ENCODE results near the gene RNF43. TPM values are rescaled to one million over a fixed set of nuclear protein-coding genes. Genes with fewer than 3 reads are reported as not detected.

Gene RNF43
- total RNA-seq, 1 experiment from 2014 or later: 0.04 TPM

DNA sequence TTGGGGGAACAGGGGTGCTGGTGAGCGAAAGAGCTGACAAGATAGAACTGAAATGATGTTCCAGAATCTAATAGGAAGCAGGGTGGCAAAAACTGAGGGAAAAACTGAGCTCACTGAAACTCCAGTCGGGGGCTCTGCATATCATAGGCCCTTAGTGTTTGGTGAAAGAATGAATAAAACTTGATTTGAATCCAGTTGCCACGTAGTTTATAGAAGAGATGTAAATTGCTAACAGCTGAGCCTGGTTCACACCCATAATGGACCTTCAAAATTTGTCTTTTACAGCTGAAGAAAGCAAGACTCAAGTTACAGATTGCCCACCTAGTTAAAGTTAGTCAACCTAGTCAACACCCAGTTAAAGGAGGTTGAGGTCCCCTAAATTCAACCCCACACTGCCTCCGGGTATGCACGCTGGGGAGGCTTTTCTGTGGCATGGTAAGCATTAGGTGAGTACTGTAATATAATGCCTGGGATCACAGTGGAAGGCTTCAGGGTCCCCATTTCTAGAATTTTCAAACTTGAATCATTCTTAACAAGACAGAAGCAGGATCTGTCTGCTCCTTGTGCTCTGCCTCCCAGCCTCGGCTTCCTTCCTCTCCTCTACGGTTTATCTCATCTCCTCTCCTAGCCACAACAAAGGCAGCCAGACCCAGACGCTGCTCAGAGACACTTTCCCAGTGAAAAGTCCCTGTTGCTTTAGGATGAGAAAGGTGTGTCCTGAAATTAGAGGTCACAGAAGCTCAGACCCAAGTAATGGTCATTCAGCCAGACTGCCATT is 38.4 kb downstream of the RNF43 start:
- no TSS peak for BruUV-seq (replicated peaks)
- ChIA-PET CTCF (no interaction called here), POLR2A (ENCODE audit: low non-redundant PET) (no interaction called here)
- intact Hi-C loops (cut with micrococcal nuclease; ENCODE audit: unreplicated experiment): no loop called here
- no peak overlapping the region for H3K27ac ChIP-seq (ENCODE audit: low read depth, low read length, poor library complexity, severe bottlenecking)
- no peak overlapping the region for H3K4me3 ChIP-seq (ENCODE audit: low read depth, low read length, poor library complexity, severe bottlenecking)
- no peaks in the 10 kb centered on the region for H3K36me3 ChIP-seq (ENCODE audit: insufficient read depth, low read length, poor library complexity, severe bottlenecking)
- no peak for DNase-seq (ENCODE audit: low spot score)
- H3K4me1 ChIP-seq (ENCODE audit: insufficient read depth, low read length, poor library complexity, severe bottlenecking): no peaks in the 10 kb centered on the region
- TF ChIP-seq, protein P1, sequence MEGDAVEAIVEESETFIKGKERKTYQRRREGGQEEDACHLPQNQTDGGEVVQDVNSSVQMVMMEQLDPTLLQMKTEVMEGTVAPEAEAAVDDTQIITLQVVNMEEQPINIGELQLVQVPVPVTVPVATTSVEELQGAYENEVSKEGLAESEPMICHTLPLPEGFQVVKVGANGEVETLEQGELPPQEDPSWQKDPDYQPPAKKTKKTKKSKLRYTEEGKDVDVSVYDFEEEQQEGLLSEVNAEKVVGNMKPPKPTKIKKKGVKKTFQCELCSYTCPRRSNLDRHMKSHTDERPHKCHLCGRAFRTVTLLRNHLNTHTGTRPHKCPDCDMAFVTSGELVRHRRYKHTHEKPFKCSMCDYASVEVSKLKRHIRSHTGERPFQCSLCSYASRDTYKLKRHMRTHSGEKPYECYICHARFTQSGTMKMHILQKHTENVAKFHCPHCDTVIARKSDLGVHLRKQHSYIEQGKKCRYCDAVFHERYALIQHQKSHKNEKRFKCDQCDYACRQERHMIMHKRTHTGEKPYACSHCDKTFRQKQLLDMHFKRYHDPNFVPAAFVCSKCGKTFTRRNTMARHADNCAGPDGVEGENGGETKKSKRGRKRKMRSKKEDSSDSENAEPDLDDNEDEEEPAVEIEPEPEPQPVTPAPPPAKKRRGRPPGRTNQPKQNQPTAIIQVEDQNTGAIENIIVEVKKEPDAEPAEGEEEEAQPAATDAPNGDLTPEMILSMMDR (conservative IDR thresholded peaks at IDR 0.05; ENCODE audit: low read depth, low read length): no peak
- TF ChIP-seq EZH2 (IDR thresholded peaks at IDR 0.05; ENCODE audit: borderline replicate concordance, low read depth, low read length, poor library complexity, severe bottlenecking): no peak
- peaks cover 5% of the 10 kb centered on the region for H3K27me3 ChIP-seq (replicated peaks; ENCODE audit: insufficient read depth, low read depth, low read length, poor library complexity)
- no peaks in the 10 kb centered on the region for H3K9me3 ChIP-seq (ENCODE audit: low read depth, low read length, poor library complexity, severe bottlenecking)

DNA sequence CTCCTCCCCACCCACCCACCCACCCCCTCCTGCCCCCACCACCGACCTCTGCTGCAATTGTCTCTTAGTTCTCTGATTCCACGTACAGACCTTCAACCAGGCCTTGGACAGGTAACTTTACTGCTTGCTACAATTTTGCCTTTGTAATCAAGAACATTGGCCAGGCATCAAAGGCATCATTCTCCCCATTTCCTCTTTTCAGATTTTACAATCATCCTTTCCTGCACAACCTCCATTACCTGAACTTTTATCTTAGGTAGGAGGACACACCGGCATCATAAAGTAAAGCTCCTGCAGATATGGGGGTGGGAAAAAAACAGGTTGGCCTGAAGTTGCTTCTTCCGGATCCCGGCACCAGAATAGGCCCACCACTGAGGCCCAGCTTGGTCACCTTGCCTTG is 39.7 kb downstream of the RNF43 start:
- no peaks in the 10 kb centered on the region for H3K4me1 ChIP-seq (ENCODE audit: insufficient read depth, low read length, poor library complexity, severe bottlenecking)
- no peak for TF ChIP-seq EZH2 (IDR thresholded peaks at IDR 0.05; ENCODE audit: borderline replicate concordance, low read depth, low read length, poor library complexity, severe bottlenecking)
- TF ChIP-seq, protein P1 (conservative IDR thresholded peaks at IDR 0.05; ENCODE audit: low read depth, low read length): no peak
- CTCF ChIA-PET: no interaction called here
- intact Hi-C loops (cut with micrococcal nuclease; ENCODE audit: unreplicated experiment): no loop called here
- H3K9me3 ChIP-seq (ENCODE audit: low read depth, low read length, poor library complexity, severe bottlenecking): no peaks in the 10 kb centered on the region
- H3K27ac ChIP-seq (ENCODE audit: low read depth, low read length, poor library complexity, severe bottlenecking): no peak overlapping the region
- no peak for DNase-seq (ENCODE audit: low spot score)
- H3K27me3 ChIP-seq (replicated peaks; ENCODE audit: insufficient read depth, low read depth, low read length, poor library complexity): peaks cover 3% of the 10 kb centered on the region
- POLR2A ChIA-PET (ENCODE audit: low non-redundant PET): interaction anchor here (0.6 kb wide), 1 partner anchor 972 kb away, joined by 3 read pairs; no protein-coding TSS in a partner anchor
- H3K36me3 ChIP-seq (ENCODE audit: insufficient read depth, low read length, poor library complexity, severe bottlenecking): no peaks in the 10 kb centered on the region
- no peak overlapping the region for H3K4me3 ChIP-seq (ENCODE audit: low read depth, low read length, poor library complexity, severe bottlenecking)
- BruUV-seq (replicated peaks): no TSS peak

DNA sequence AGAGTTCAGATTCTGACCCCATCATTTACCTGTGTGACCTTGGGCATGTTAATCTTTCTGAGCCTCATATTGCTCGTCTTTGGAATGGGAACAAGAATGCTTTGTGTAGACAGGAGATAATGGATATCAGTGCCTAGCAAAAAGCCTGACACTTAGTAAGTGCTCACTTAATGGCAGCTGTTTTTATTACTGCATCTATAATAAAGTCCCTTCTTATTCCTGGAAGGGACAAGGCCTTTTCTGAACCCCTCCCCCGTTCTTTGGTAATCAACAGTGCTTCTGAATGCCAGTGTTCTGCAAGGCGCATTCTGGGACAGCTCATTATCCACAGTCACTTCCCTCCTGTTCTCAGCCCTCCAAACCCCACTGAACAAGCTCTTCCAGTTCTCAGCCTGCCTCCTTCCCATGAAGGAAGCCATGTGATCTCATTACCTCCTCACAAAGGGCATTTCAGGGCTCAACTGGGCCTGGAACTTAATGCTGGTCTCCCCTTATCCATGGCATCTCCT is 40.2 kb downstream of the RNF43 start:
- intact Hi-C loops (cut with micrococcal nuclease; ENCODE audit: unreplicated experiment): no loop called here
- no peaks in the 10 kb centered on the region for H3K36me3 ChIP-seq (ENCODE audit: insufficient read depth, low read length, poor library complexity, severe bottlenecking)
- CTCF ChIA-PET: no interaction called here
- no peak overlapping the region for H3K27ac ChIP-seq (ENCODE audit: low read depth, low read length, poor library complexity, severe bottlenecking)
- POLR2A ChIA-PET (ENCODE audit: low non-redundant PET): no interaction called here
- no peak for DNase-seq (ENCODE audit: low spot score)
- H3K4me1 ChIP-seq (ENCODE audit: insufficient read depth, low read length, poor library complexity, severe bottlenecking): no peaks in the 10 kb centered on the region
- no TSS peak for BruUV-seq (replicated peaks)
- no peaks in the 10 kb centered on the region for H3K27me3 ChIP-seq (replicated peaks; ENCODE audit: insufficient read depth, low read depth, low read length, poor library complexity)
- H3K9me3 ChIP-seq (ENCODE audit: low read depth, low read length, poor library complexity, severe bottlenecking): no peaks in the 10 kb centered on the region
- no peak for TF ChIP-seq EZH2 (IDR thresholded peaks at IDR 0.05; ENCODE audit: borderline replicate concordance, low read depth, low read length, poor library complexity, severe bottlenecking)
- TF ChIP-seq, protein P1 (conservative IDR thresholded peaks at IDR 0.05; ENCODE audit: low read depth, low read length): no peak
- H3K4me3 ChIP-seq (ENCODE audit: low read depth, low read length, poor library complexity, severe bottlenecking): no peak overlapping the region
